Stimulated activated CD4-positive, alpha-beta T cell treated with anti-CD3 and anti-CD28 coated beads, Interleukin-1b, Interleukin-23, amount 100 ng/mL, for 4 hours (primary cell): ENCODE results near the gene SRL.

Source experiments
- DNase-seq, 2 donors: peaks; one replicate each; pipeline ENCODE4 v3.0.0-alpha.2; 2020; ENCODE audit warnings: low read depth in 2 of 2

The SRL gene

GRCh38 chr16:4241928-4242283, at the start of gene SRL:
Gene SRL, minus strand, starts transcription at chr16:4242080. Its CDS starts 13 bp downstream, at chr16:4242067.
- no peak for DNase-seq

- no peak for DNase-seq
Measured at GRCh38 chr16:4290236-4290830, 48.5 kb upstream of the SRL start.

GRCh38 chr16:4288148-4288921, 46.5 kb upstream of the SRL start:
- peak; percentile 79 to 80 for DNase-seq

GRCh38 chr16:4285167-4285566, 43.3 kb upstream of the SRL start:
- DNase-seq: no peak

- no peak for DNase-seq
Measured at GRCh38 chr16:4283939-4284338, 42.1 kb upstream of the SRL start.

- no peak for DNase-seq
Measured at GRCh38 chr16:4283441-4283840, 41.6 kb upstream of the SRL start.

GRCh38 chr16:4280625-4281024, 38.7 kb upstream of the SRL start:
- DNase-seq: no peak

GRCh38 chr16:4277987-4278513, 36.2 kb upstream of the SRL start:
- DNase-seq: no peak

GRCh38 chr16:4275861-4276260, 34.0 kb upstream of the SRL start:
- DNase-seq: no peak

- peak; percentile 36 for DNase-seq
Measured at GRCh38 chr16:4273858-4274311, 32.0 kb upstream of the SRL start.

GRCh38 chr16:4272114-4272956, 30.5 kb upstream of the SRL start:
- DNase-seq: peak in 1 of 2 donors; percentile 62

- DNase-seq: peak; percentile 80 to 83
Measured at GRCh38 chr16:4271176-4272113, 29.6 kb upstream of the SRL start.

- no peak for DNase-seq
Measured at GRCh38 chr16:4270595-4270994, 28.7 kb upstream of the SRL start.

GRCh38 chr16:4270091-4270490, 28.2 kb upstream of the SRL start:
- DNase-seq: no peak

GRCh38 chr16:4266372-4266771, 24.5 kb upstream of the SRL start:
- no peak for DNase-seq

GRCh38 chr16:4265676-4266075, 23.8 kb upstream of the SRL start:
- no peak for DNase-seq

GRCh38 chr16:4264546-4264945, 22.7 kb upstream of the SRL start:
- DNase-seq: no peak

- no peak for DNase-seq
Measured at GRCh38 chr16:4263504-4264436, 21.9 kb upstream of the SRL start.

- no peak for DNase-seq
Measured at GRCh38 chr16:4262303-4262835, 20.5 kb upstream of the SRL start.
